Caco-2 (cell line): ENCODE data around the gene BACE1-AS. TPM values are rescaled to one million over a fixed set of nuclear protein-coding genes. Genes with fewer than 3 reads are reported as not detected.
"Not testable (repeated sequence)": the region's sequence is repeated elsewhere in the genome, so short reads cannot be mapped to it uniquely, and the experiment has no call there.

Source experiments
- BruUV-seq: library from RNA; stranded (reverse); fragments of 400-500 nt; replicated peaks from 2 replicates; lab custom pipeline; 2021; lab: Mats Ljungman, UMichigan
- CTCF ChIA-PET: fragments of 300-600 bp; sonication (Branson Sonifier 250); formaldehyde crosslinking; loops from one replicate; lab custom pipeline; 2022; ENCODE audit warnings: antibody characterized with exemption; lab: Charles Lee
- POLR2A ChIA-PET: fragments of 300-600 bp; sonication (Branson Sonifier 250); formaldehyde crosslinking; loops from one replicate; lab custom pipeline; 2022; ENCODE audit warnings: antibody characterized with exemption; lab: Charles Lee
- DNase-seq, 2 experiments: peaks; one replicate each; pipeline versions ENCODE4 v3.0.0 to v3.0.0-alpha.2; 2020 to 2022
- H3K27me3 ChIP-seq: replicated peaks from 2 replicates; pipeline ENCODE4 v1.6.0; 2011; ENCODE audit warnings: low read length; ENCODE audit not compliant: control insufficient read depth, insufficient read depth
- H3K36me3 ChIP-seq: 2 replicates; pipeline ENCODE4 v1.5.1; 2011; ENCODE audit warnings: low read length; ENCODE audit not compliant: control insufficient read depth, insufficient read depth
- H3K4me1 ChIP-seq: fragments of 250-450 bp; sonication (Bioruptor Pico); 2 replicates; pipeline ENCODE4 v1.5.1; 2020; ENCODE audit warnings: mild to moderate bottlenecking
- H3K4me3 ChIP-seq: 2 replicates; pipeline ENCODE4 v1.5.1; 2011; ENCODE audit warnings: low read depth, mild to moderate bottlenecking, control low read depth, low read length
- H3K9me3 ChIP-seq: fragments of 250-450 bp; sonication (Bioruptor Pico); 2 replicates; pipeline ENCODE4 v1.5.1; 2020; ENCODE audit warnings: mild to moderate bottlenecking, moderate library complexity
- H3K27ac Mint-ChIP-seq: one replicate; pipeline ENCODE4 v1.8.0; 2022; ENCODE audit warnings: mixed read lengths; ENCODE audit not compliant: unreplicated experiment
- H3K27me3 Mint-ChIP-seq: one replicate; pipeline ENCODE4 v1.8.0; 2022; ENCODE audit warnings: mixed read lengths; ENCODE audit not compliant: insufficient read depth, unreplicated experiment
- H3K36me3 Mint-ChIP-seq: one replicate; pipeline ENCODE4 v1.8.0; 2022; ENCODE audit warnings: mild to moderate bottlenecking, mixed read lengths; ENCODE audit not compliant: insufficient read depth, unreplicated experiment
- H3K4me1 Mint-ChIP-seq: one replicate; pipeline ENCODE4 v1.8.0; 2022; ENCODE audit warnings: low read depth, mixed read lengths; ENCODE audit not compliant: unreplicated experiment
- H3K4me3 Mint-ChIP-seq: one replicate; pipeline ENCODE4 v1.8.0; 2022; ENCODE audit warnings: mild to moderate bottlenecking, moderate library complexity, mixed read lengths; ENCODE audit not compliant: unreplicated experiment
- H3K9me3 Mint-ChIP-seq: one replicate; pipeline ENCODE4 v1.8.0; 2022; ENCODE audit warnings: mixed read lengths; ENCODE audit not compliant: unreplicated experiment
- intact Hi-C: fragments of 100-400 bp; cut with micrococcal nuclease; formaldehyde crosslinking; loops from one replicate; pipeline ENCODE4 v1.10.0; 2022; ENCODE audit not compliant: unreplicated experiment
- total RNA-seq: library from RNA; stranded (reverse); gene quantifications from 2 replicates; pipeline ENCODE4 v1.2.3, GENCODE V29; 2022
- TF ChIP-seq, protein P1 (sequence below), 2 experiments: fragments of 200-600 bp in 1 of 2; IDR thresholded peaks; 1 replicate in 1 of 2; 2 replicates in 1 of 2; pipeline versions ENCODE4 v1.5.1 to v1.8.0; 2011 to 2022; ENCODE audit warnings: antibody characterized with exemption in 1 of 2, control low read depth in 1 of 2, inconsistent platforms in 1 of 2, low read depth in 1 of 2, low read length in 1 of 2, mild to moderate bottlenecking in 1 of 2, moderate library complexity in 1 of 2; ENCODE audit not compliant: insufficient read depth in 1 of 2, severe bottlenecking in 1 of 2, unreplicated experiment in 1 of 2

BACE1-AS gene
- total RNA-seq, 1 experiment from 2014 or later = 18.8 TPM

DNA sequence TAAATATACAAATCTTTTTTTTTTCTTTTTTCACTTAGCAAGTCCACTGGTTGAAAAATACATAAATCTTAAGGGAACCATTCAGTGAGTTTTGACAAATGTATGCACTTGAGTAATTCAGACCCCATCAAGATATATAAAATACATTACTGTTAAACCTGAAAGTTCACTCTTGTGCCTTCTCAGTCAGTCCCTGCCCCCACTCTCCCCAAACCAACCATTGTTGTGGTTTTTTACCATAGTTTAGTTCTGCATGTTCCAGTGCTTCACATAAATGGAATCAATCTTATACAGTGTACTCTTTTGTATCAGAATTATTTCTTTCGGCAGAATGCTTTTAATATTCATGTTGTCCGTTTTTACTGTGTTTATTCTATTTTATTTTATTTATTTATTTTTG is 32.6 kb upstream of the BACE1-AS start:
- ChIA-PET POLR2A (no interaction called here), CTCF (no interaction called here)
- no peaks in the 10 kb centered on the region for H3K9me3 Mint-ChIP-seq
- no peak overlapping the region for H3K4me3 Mint-ChIP-seq
- intact Hi-C loops = no loop called here
- H3K36me3 Mint-ChIP-seq = peaks cover 33% of the 10 kb centered on the region
- DNase-seq = no peak
- no peak overlapping the region for H3K4me3 ChIP-seq
- H3K9me3 ChIP-seq = no peaks in the 10 kb centered on the region
- no TSS peak for BruUV-seq
- H3K4me1 Mint-ChIP-seq = no peaks in the 10 kb centered on the region
- H3K27ac Mint-ChIP-seq = no peak overlapping the region
- H3K36me3 ChIP-seq = peaks cover 3% of the 10 kb centered on the region
- TF ChIP-seq, protein P1, sequence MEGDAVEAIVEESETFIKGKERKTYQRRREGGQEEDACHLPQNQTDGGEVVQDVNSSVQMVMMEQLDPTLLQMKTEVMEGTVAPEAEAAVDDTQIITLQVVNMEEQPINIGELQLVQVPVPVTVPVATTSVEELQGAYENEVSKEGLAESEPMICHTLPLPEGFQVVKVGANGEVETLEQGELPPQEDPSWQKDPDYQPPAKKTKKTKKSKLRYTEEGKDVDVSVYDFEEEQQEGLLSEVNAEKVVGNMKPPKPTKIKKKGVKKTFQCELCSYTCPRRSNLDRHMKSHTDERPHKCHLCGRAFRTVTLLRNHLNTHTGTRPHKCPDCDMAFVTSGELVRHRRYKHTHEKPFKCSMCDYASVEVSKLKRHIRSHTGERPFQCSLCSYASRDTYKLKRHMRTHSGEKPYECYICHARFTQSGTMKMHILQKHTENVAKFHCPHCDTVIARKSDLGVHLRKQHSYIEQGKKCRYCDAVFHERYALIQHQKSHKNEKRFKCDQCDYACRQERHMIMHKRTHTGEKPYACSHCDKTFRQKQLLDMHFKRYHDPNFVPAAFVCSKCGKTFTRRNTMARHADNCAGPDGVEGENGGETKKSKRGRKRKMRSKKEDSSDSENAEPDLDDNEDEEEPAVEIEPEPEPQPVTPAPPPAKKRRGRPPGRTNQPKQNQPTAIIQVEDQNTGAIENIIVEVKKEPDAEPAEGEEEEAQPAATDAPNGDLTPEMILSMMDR (IDR thresholded peaks at IDR 0.05; ENCODE audit: insufficient read depth in 1 of 2, low read depth in 1 of 2, low read length in 1 of 2, severe bottlenecking in 1 of 2, unreplicated experiment in 1 of 2) = no peak
- no peaks in the 10 kb centered on the region for H3K4me1 ChIP-seq
- no peaks in the 10 kb centered on the region for H3K27me3 Mint-ChIP-seq
- no peaks in the 10 kb centered on the region for H3K27me3 ChIP-seq

DNA sequence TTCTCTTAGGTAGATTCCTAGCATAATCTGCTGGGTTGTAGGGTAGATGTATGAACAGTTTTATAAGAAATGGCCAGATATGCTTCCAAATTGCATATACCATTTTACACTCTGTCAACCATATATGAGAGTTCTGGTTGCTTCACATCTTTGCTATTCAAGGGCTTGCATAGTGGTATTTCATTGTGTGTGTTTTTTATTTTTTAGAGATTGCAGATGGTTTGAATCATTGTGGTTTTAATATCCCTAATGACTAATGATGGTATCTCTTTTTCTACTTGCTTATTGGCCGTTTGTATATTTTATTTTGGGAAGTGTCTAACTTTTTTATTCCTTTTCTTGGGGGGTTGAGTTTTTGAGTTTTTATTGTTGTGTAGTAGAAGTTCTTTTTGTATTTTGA is 31.7 kb upstream of the BACE1-AS start:
- no peaks in the 10 kb centered on the region for H3K9me3 Mint-ChIP-seq
- ChIA-PET CTCF (no interaction called here), POLR2A (no interaction called here)
- H3K27ac Mint-ChIP-seq = no peak overlapping the region
- H3K4me3 ChIP-seq = no peak overlapping the region
- H3K36me3 ChIP-seq = peaks cover 2% of the 10 kb centered on the region; the same call in 1 of the 2 replicates
- BruUV-seq = no TSS peak
- DNase-seq = no peak
- no peaks in the 10 kb centered on the region for H3K4me1 ChIP-seq
- intact Hi-C loops = no loop called here
- no peaks in the 10 kb centered on the region for H3K27me3 ChIP-seq
- no peaks in the 10 kb centered on the region for H3K9me3 ChIP-seq
- no peaks in the 10 kb centered on the region for H3K4me1 Mint-ChIP-seq
- TF ChIP-seq, protein P1 (IDR thresholded peaks at IDR 0.05; ENCODE audit: insufficient read depth in 1 of 2, low read depth in 1 of 2, low read length in 1 of 2, severe bottlenecking in 1 of 2, unreplicated experiment in 1 of 2) = no peak
- peaks cover 30% of the 10 kb centered on the region for H3K36me3 Mint-ChIP-seq
- H3K4me3 Mint-ChIP-seq = no peak overlapping the region
- H3K27me3 Mint-ChIP-seq = no peaks in the 10 kb centered on the region

DNA sequence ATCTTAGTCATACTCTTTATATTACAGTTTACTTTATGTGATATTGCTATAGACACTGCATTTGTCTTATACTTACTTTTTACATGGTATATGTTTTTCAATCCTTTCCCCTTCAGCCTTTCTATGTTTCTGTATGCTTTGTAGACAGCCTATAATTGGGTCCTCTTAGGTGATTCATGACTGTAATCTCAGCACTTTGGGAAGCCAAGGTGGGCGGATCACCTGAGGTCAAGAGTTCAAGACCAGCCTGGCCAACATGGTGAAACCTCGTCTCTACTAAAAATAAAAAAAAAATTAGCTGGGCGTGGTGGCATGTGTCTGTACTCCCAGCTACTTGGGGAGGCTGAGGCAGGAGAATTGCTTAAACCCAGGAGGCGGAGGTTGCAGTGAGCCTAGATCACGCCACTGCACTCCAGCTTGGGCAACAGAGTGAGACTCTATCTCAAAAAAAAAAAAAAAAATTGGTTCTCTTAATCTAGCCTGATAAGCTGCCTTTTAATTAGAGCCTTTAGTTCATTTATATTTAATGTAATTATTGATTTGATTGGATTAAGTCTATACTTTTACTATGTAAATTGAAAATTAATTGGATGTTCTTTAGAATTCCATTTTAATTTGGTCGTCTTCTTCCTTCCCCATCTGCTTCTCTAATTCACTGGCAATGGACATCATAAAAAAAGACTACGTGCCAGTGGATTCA is 26.4 kb upstream of the BACE1-AS start:
- H3K9me3 Mint-ChIP-seq, H3K36me3 ChIP-seq, H3K27me3 ChIP-seq, POLR2A ChIA-PET, H3K9me3 ChIP-seq, CTCF ChIA-PET, H3K27ac Mint-ChIP-seq, H3K4me3 ChIP-seq, DNase-seq, H3K27me3 Mint-ChIP-seq, intact Hi-C loops, BruUV-seq, H3K4me3 Mint-ChIP-seq: not testable (repeated sequence)
- Mint-ChIP-seq H3K36me3 (peaks cover 23% of the 10 kb centered on the region), H3K4me1 (peaks cover 30% of the 10 kb centered on the region)
- H3K4me1 ChIP-seq = peaks cover 29% of the 10 kb centered on the region
